ENCODE measurements around the gene CST9. TPM values are rescaled to one million over a fixed set of nuclear protein-coding genes. Genes with fewer than 3 reads are reported as not detected.
"Not testable (repeated sequence)": the region's sequence is repeated elsewhere in the genome, so short reads cannot be mapped to it uniquely, and the experiment has no call there.

CST9 gene
- total RNA-seq, 4 donors from 2014 or later, result not detected

DNA sequence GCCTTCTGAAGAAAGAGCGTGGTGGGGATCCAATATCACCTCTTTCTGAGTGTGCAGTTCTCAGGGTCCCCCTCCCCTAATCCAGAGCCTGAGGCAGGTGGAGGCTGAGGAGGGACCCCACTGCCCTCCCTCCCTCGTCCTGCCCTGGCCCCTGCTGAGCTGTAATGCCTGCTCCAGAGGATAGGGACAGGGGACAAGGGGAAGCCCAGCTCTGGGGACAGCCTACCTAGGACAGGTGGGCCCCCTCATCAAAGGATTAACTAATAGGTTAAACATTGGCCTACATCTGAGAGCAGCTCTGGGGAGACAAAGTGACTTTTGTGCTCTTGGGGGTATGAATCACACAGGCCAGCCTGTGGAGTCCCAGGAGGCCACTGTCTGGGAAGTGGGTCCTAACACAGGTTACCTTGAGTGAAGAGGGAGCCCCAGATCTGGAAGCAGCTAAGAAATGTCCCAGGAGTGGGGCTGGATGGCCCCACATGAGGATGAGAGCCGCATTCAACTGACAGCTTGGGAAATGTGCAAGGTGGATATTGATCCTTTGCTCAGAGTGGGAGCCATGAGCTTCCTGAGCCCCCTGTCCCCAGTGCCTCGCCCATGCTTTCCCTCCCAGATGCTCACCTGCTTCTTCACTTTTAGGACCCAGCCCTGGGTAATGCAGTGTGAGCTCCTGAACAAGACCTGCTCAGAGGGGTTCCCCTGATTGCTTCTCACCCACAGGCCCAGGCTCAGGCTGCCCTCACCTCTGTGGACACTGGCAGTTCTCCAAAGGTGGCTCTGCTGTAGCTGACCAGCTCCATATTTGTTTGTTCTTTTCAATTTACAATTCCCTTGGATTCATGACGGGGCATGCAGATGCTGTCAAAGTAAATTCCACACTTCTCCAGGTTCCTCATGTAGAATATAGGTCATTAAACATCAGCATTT, 19.6 kb downstream of the CST9 start:
- Histone ChIP-seq H3K27ac (no peak overlapping the region), H3K36me3 (no peaks in the 10 kb centered on the region), H3K27me3 (no peaks in the 10 kb centered on the region), H3K9me3 (no peaks in the 10 kb centered on the region), H3K4me1 (no peaks in the 10 kb centered on the region), H3K4me3 (no peak overlapping the region)
- DNase-seq, result no peak
- TF ChIP-seq, protein P1, sequence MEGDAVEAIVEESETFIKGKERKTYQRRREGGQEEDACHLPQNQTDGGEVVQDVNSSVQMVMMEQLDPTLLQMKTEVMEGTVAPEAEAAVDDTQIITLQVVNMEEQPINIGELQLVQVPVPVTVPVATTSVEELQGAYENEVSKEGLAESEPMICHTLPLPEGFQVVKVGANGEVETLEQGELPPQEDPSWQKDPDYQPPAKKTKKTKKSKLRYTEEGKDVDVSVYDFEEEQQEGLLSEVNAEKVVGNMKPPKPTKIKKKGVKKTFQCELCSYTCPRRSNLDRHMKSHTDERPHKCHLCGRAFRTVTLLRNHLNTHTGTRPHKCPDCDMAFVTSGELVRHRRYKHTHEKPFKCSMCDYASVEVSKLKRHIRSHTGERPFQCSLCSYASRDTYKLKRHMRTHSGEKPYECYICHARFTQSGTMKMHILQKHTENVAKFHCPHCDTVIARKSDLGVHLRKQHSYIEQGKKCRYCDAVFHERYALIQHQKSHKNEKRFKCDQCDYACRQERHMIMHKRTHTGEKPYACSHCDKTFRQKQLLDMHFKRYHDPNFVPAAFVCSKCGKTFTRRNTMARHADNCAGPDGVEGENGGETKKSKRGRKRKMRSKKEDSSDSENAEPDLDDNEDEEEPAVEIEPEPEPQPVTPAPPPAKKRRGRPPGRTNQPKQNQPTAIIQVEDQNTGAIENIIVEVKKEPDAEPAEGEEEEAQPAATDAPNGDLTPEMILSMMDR (IDR thresholded peaks at IDR 0.05), result no peak
- no peak for TF ChIP-seq POLR2A (IDR thresholded peaks at IDR 0.05)

DNA sequence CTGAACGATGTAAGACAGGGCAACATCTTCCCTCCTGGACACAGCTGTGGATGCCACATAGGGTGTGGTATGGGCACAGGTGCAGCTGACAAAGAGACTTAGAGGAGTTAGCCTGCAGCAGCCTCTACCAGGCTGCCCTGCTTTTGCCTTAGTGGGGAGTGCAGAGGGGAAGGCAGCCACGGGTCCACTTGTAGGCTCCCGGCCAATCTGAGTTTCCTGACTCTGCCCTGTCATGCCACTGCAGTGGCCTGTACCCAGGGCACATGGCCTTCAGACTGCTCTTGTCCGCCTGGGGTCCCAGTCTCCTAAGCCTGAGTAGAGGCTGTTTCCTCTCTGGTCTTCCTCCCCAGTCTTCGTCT, 20.3 kb downstream of the CST9 start:
- no peaks in the 10 kb centered on the region for H3K27me3 ChIP-seq
- H3K27ac ChIP-seq, result no peak overlapping the region
- DNase-seq, result no peak
- no peaks in the 10 kb centered on the region for H3K36me3 ChIP-seq
- no peaks in the 10 kb centered on the region for H3K4me1 ChIP-seq
- H3K9me3 ChIP-seq, result no peaks in the 10 kb centered on the region
- no peak overlapping the region for H3K4me3 ChIP-seq
- no peak for TF ChIP-seq POLR2A (IDR thresholded peaks at IDR 0.05)
- TF ChIP-seq, protein P1 (IDR thresholded peaks at IDR 0.05), result no peak

DNA sequence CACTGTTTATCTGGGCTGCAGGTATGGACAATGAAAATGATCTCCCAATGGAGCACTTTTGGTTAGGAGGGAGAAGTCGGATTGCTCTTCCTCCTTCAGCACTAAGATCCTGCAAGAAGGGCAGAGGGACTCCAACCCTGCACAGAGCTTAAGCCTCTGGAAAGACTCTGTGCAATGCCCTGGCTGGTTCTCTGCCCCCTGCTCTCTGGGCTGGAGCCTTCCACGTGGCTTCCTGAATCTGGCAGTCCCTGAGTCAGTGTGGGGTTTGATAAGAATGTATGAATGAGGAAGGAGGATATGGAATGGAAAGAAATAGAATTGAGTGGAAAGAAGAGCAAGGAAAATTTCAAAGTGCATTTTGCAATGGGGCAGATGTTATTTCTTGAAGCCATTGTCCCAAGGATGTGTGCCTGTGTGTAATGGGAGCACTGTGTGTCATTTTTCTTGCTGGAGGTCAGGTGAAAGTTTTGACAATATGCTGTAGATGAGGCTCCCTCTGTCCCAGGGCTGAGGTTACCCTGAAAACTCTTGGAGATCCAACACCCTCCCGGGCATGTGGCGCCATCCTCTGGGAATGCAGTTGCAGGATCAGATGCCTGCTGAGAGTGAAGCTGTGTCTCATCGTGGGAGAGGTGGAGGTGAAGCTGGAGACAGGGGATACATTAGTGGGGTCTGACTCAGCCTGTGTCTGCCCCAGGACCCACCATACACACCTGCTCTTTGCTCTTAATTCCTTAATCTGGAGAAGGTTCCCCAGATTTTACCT, 21.1 kb downstream of the CST9 start:
- H3K4me1 ChIP-seq, result no peaks in the 10 kb centered on the region
- H3K36me3 ChIP-seq, result no peaks in the 10 kb centered on the region
- TF ChIP-seq, protein P1 (IDR thresholded peaks at IDR 0.05), result no peak
- TF ChIP-seq POLR2A (IDR thresholded peaks at IDR 0.05), result no peak
- no peaks in the 10 kb centered on the region for H3K27me3 ChIP-seq
- H3K4me3 ChIP-seq, result no peak overlapping the region
- no peak for DNase-seq
- H3K27ac ChIP-seq, result no peak overlapping the region
- no peaks in the 10 kb centered on the region for H3K9me3 ChIP-seq

DNA sequence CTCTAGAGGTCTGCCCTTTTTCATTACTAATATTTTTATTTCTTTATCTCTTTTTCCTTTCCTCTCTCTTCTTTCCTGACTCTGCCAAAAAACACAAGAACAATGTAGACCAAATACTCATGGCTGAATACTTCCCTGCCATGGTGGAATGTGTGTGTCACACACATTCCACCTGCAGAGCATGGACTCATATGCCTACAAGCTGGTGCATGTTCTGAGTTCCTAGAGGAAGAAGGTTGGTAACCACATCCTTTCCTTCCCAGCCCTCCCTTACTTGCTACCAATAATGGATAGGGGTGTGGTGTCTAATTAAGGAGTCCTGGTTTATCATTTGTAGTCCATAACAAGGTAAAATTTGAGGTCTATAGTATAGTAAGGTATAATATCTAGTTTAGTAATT, 22.2 kb downstream of the CST9 start:
- TF ChIP-seq, protein P1 (IDR thresholded peaks at IDR 0.05), result no peak
- TF ChIP-seq POLR2A (IDR thresholded peaks at IDR 0.05), result no peak
- H3K9me3 ChIP-seq, result no peaks in the 10 kb centered on the region

DNA sequence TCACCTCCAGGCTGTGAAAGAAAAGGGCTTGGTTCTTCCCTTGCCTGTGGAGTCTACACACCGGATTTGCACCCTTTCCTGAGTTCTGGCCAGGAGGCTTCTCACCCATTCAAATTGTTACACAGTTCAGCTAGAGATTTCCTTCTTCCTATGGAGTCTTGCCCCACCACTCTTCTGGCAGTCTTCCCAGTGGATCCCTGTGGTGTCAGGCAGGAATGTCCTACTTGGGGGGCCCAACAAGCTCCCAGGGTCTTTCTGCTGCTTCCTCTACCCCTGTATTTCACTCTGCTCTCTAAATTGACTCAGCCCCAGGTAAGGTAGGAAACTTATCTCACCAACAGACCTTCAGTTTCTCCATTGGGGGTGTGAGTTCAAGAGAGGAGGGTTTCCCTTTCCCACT, 23.4 kb downstream of the CST9 start:
- no peak for DNase-seq
- TF ChIP-seq POLR2A (IDR thresholded peaks at IDR 0.05), result no peak
- TF ChIP-seq, protein P1 (IDR thresholded peaks at IDR 0.05), result no peak
- Histone ChIP-seq H3K4me3 (no peak overlapping the region), H3K36me3 (no peaks in the 10 kb centered on the region), H3K27ac (no peak overlapping the region), H3K27me3 (no peaks in the 10 kb centered on the region), H3K9me3 (no peaks in the 10 kb centered on the region), H3K4me1 (no peaks in the 10 kb centered on the region)

More for the DNA sequence above, 22.2 kb downstream of the CST9 start:
- no peak for DNase-seq
- Histone ChIP-seq H3K27me3 (no peaks in the 10 kb centered on the region), H3K4me1 (no peaks in the 10 kb centered on the region), H3K27ac (no peak overlapping the region), H3K4me3 (no peak overlapping the region), H3K36me3 (no peaks in the 10 kb centered on the region)

DNA sequence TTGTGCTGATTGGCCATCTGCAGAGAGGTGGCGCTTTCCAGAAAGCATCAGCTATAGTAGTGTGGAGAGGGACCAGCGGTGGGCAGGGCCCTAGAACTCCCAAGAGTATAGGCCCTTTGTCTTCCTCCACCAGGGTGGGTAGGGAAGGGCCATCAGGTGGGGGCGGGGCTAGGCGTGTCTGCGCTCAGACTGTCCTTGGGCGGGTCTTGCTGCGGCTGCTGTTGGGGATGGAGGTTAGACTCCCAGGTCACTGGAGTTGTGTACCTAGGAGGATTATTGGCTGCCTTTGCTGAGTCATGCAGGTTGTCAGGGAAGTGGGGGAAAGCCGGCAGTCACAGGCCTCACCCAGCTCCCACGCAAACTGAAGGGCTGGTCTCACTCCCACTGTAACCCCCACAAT, 23.9 kb downstream of the CST9 start:
- H3K9me3 ChIP-seq, H3K27ac ChIP-seq, H3K4me3 ChIP-seq, DNase-seq, H3K4me1 ChIP-seq, H3K36me3 ChIP-seq, H3K27me3 ChIP-seq: not testable (repeated sequence)
